Measurements from ENCODE around the gene APC2. TPM values are rescaled to one million over a fixed set of nuclear protein-coding genes. Genes with fewer than 3 reads are reported as not detected.

Gene APC2
- total RNA-seq, 1 experiment from 2014 or later: 0.68 TPM

DNA sequence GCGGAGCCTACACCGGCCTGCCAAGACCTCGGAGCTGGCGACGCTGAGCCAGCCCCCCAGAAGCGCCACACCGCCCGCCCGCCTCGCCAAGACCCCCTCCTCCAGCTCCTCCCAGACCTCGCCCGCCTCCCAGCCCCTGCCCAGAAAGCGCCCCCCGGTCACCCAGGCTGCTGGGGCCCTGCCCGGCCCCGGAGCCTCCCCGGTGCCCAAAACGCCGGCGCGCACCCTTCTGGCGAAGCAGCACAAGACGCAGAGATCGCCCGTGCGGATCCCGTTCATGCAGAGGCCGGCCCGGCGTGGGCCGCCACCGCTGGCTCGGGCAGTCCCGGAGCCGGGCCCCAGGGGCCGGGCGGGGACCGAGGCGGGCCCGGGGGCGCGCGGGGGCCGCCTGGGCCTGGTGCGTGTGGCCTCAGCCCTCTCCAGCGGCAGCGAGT is 18.9 kb downstream of the APC2 start:
- no peak overlapping the region for H3K4me2 ChIP-seq (ENCODE audit: insufficient read depth, insufficient read length, low read length)
- H3K4ac ChIP-seq (ENCODE audit: low read depth, low read length): no peak overlapping the region
- H3K27ac ChIP-seq (ENCODE audit: insufficient read length, low read depth, low read length): no peak overlapping the region

More for the DNA sequence above, 18.9 kb downstream of the APC2 start:
- H3K23ac ChIP-seq (ENCODE audit: insufficient read length, low read depth, low read length): no peak overlapping the region
- H3T11ph ChIP-seq (ENCODE audit: low read length): no peak overlapping the region
- H2AK5ac ChIP-seq (ENCODE audit: insufficient read length, low read length): no peak overlapping the region
- Mint-ChIP-seq H3K36me3 (ENCODE audit: insufficient read depth in 1 of 3, low read depth in 3 of 3) (no peaks in the 10 kb centered on the region), H3K27ac (no peak overlapping the region), H3K4me3 (peak overlapping the region in 1 of 2 experiments; percentile 67; a peak in 1 of 5 replicates), H3K4me1 (peaks cover 2 to 9% of the 10 kb centered on the region in 2 experiments; a peak in 3 of 4 replicates), H3K9me3 (no peaks in the 10 kb centered on the region), H3K27me3 (ENCODE audit: low read depth) (peaks cover 81% of the 10 kb centered on the region)
- no peak overlapping the region for H4K5ac ChIP-seq (ENCODE audit: insufficient read length, low read depth, low read length)
- no peaks in the 10 kb centered on the region for H3K4me1 ChIP-seq (ENCODE audit: insufficient read depth, low read length)
- H2BK15ac ChIP-seq (ENCODE audit: low read depth, low read length): no peak overlapping the region
- no peak overlapping the region for H2BK5ac ChIP-seq (ENCODE audit: insufficient read length, low read length)
- DNase-seq: no peak
- no peak overlapping the region for H2BK20ac ChIP-seq (ENCODE audit: low read depth, low read length, poor library complexity, severe bottlenecking)
- no peak overlapping the region for H4K91ac ChIP-seq (ENCODE audit: insufficient read length, low read depth, low read length)
- peaks cover 9% of the 10 kb centered on the region for H3K23me2 ChIP-seq (ENCODE audit: insufficient read length, low read depth, low read length, poor library complexity, severe bottlenecking)
- peaks cover 61% of the 10 kb centered on the region for H3K27me3 ChIP-seq (ENCODE audit: insufficient read depth, low read length)
- no peaks in the 10 kb centered on the region for H3K79me1 ChIP-seq (ENCODE audit: insufficient read depth, low read depth, low read length, poor library complexity, severe bottlenecking)
- no peaks in the 10 kb centered on the region for H3K79me2 ChIP-seq (ENCODE audit: insufficient read depth, low read length)
- H3K18ac ChIP-seq (ENCODE audit: insufficient read length, low read depth, low read length): no peak overlapping the region
- H2AFZ ChIP-seq (ENCODE audit: low read length): no peak overlapping the region
- TF ChIP-seq, protein P1, sequence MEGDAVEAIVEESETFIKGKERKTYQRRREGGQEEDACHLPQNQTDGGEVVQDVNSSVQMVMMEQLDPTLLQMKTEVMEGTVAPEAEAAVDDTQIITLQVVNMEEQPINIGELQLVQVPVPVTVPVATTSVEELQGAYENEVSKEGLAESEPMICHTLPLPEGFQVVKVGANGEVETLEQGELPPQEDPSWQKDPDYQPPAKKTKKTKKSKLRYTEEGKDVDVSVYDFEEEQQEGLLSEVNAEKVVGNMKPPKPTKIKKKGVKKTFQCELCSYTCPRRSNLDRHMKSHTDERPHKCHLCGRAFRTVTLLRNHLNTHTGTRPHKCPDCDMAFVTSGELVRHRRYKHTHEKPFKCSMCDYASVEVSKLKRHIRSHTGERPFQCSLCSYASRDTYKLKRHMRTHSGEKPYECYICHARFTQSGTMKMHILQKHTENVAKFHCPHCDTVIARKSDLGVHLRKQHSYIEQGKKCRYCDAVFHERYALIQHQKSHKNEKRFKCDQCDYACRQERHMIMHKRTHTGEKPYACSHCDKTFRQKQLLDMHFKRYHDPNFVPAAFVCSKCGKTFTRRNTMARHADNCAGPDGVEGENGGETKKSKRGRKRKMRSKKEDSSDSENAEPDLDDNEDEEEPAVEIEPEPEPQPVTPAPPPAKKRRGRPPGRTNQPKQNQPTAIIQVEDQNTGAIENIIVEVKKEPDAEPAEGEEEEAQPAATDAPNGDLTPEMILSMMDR (conservative IDR thresholded peaks at IDR 0.05): peak; percentile 18; the same call in 1 of the 3 replicates
- H2BK120ac ChIP-seq (ENCODE audit: low read depth, low read length, poor library complexity, severe bottlenecking): no peak overlapping the region
- no CpG with 5 or more reads among the region's 47 CpGs for WGBS (ENCODE audit: extremely low coverage, insufficient read length, low lambda C conversion rate)
- peaks cover 3% of the 10 kb centered on the region for H4K20me1 ChIP-seq (ENCODE audit: control insufficient read depth, insufficient read depth, insufficient read length)
- H3K9ac ChIP-seq (ENCODE audit: extremely low read depth, insufficient read length, low read length): no peak overlapping the region
- no peak overlapping the region for H3K14ac ChIP-seq (ENCODE audit: insufficient read depth, low read length)
- no peak overlapping the region for H2BK12ac ChIP-seq (ENCODE audit: insufficient read length, low read depth, low read length)
- no peak overlapping the region for H4K8ac ChIP-seq (replicated peaks; ENCODE audit: insufficient read length, low read depth, low read length)
- no peak overlapping the region for H3K56ac ChIP-seq (ENCODE audit: insufficient read length, low read depth, low read length)
- H3K9me3 ChIP-seq (ENCODE audit: control insufficient read depth, low read depth, low read length): no peaks in the 10 kb centered on the region
